H54 (cell line): ENCODE measurements around the gene NR4A1.

Experiments
- DNase-seq: peaks from one replicate; pipeline ENCODE4 v3.0.0; 2011; ENCODE audit warnings: low spot score, mixed read lengths; ENCODE audit not compliant: insufficient read length
- FAIRE-seq: peaks from 3 replicates; lab custom pipeline; 2011; peaks lifted over from hg19 to GRCh38; lab: Jason Lieb, UNC
- POLR2A ChIP-seq: IDR thresholded peaks from 2 replicates; pipeline ENCODE4 v1.6.1; 2011; ENCODE audit warnings: low read depth, mild to moderate bottlenecking, low read length

NR4A1 gene

GRCh38 chr12:52063082-52063924, 12.1 kb downstream of the NR4A1 start:
- TF ChIP-seq POLR2A, result no peak
- peak; percentile 74 for DNase-seq

GRCh38 chr12:52063981-52064649, 12.9 kb downstream of the NR4A1 start:
- FAIRE-seq, result no peak
- DNase-seq, result peak; percentile 85
- TF ChIP-seq POLR2A, result no peak

More at GRCh38 chr12:52063082-52063924, 12.1 kb downstream of the NR4A1 start:
- no peak for FAIRE-seq

- DNase-seq (no peak), FAIRE-seq (no peak)
- TF ChIP-seq POLR2A, result no peak
Observed at GRCh38 chr12:52066346-52067080, 15.3 kb downstream of the NR4A1 start.

- TF ChIP-seq POLR2A, result no peak
- FAIRE-seq, result no peak
- no peak for DNase-seq
Observed at GRCh38 chr12:52067081-52067374, 15.8 kb downstream of the NR4A1 start.

- DNase-seq, result peak; percentile 93
- no peak for FAIRE-seq
- TF ChIP-seq POLR2A, result peak; percentile 78
Observed at GRCh38 chr12:52069327-52070184, 18.3 kb downstream of the NR4A1 start, which contains the start of gene ATG101. Gene ATG101, plus strand, starts transcription at chr12:52069978. Its CDS starts 3,673 bp downstream, at chr12:52073651.

GRCh38 chr12:52070185-52070925, 19.1 kb downstream of the NR4A1 start:
- FAIRE-seq, result no peak
- DNase-seq, result peak; percentile 59
- TF ChIP-seq POLR2A, result no peak

GRCh38 chr12:52073531-52074381, 22.5 kb downstream of the NR4A1 start:
- DNase-seq (no peak), FAIRE-seq (no peak)
- no peak for TF ChIP-seq POLR2A

- DNase-seq (no peak), FAIRE-seq (no peak)
- TF ChIP-seq POLR2A, result no peak
Observed at GRCh38 chr12:52074971-52075724, 23.9 kb downstream of the NR4A1 start.

- TF ChIP-seq POLR2A, result no peak
- no peak for DNase-seq
- no peak for FAIRE-seq
Observed at GRCh38 chr12:52076811-52077210, 25.6 kb downstream of the NR4A1 start.

- no peak for DNase-seq
- no peak for FAIRE-seq
- no peak for TF ChIP-seq POLR2A
Observed at GRCh38 chr12:52078276-52078675, 27.0 kb downstream of the NR4A1 start.
